HepG2 (cell line): ENCODE measurements around the gene IFNA7.
"Not testable (repeated sequence)": the region's sequence is repeated elsewhere in the genome, so short reads cannot be mapped to it uniquely, and the experiment has no call there.

Experiments
- CBX1 ChIP-seq: IDR thresholded peaks from one replicate; pipeline ENCODE4 v1.6.1; 2016; ENCODE audit warnings: antibody characterized with exemption, low read depth
- HMGXB4 ChIP-seq, 2 experiments: sonication (generic) in 1 of 2; formaldehyde crosslinking in 1 of 2; IDR thresholded peaks; 2 replicates each; pipeline versions ENCODE4 v1.4.0 to v1.6.1; 2018 to 2020; ENCODE audit warnings: missing genetic modification reagents in 2 of 2, borderline replicate concordance in 1 of 2, low read depth in 1 of 2, mild to moderate bottlenecking in 1 of 2, missing biosample characterization in 1 of 2
- PBX3 ChIP-seq: sonication (generic); formaldehyde crosslinking; IDR thresholded peaks from 2 replicates; pipeline ENCODE4 v1.8.1; 2023; ENCODE audit warnings: missing genetic modification reagents, inconsistent platforms, borderline replicate concordance
- POLR2AphosphoS5 ChIP-seq: IDR thresholded peaks from 2 replicates; pipeline ENCODE4 v1.6.1; 2012; ENCODE audit warnings: low read depth, low read length
- REL ChIP-seq: sonication (generic); formaldehyde crosslinking; conservative IDR thresholded peaks from 2 replicates; pipeline ENCODE4 v1.8.0; 2022; ENCODE audit warnings: mild to moderate bottlenecking, missing genetic modification reagents, moderate library complexity
- SMARCE1 ChIP-seq: fragments of 450-650 bp; IDR thresholded peaks from 2 replicates; pipeline ENCODE4 v1.6.1; 2017; ENCODE audit warnings: borderline replicate concordance
- TCF12 ChIP-seq, 2 experiments: fragments of 450-650 bp in 1 of 2; sonication (generic) in 1 of 2; formaldehyde crosslinking in 1 of 2; IDR thresholded peaks; 2 replicates each; pipeline versions ENCODE4 v1.6.1 to v1.8.0; 2017 to 2022; ENCODE audit warnings: antibody characterized with exemption in 1 of 2, mild to moderate bottlenecking in 1 of 2, missing genetic modification reagents in 1 of 2, moderate library complexity in 1 of 2
- ZBTB21 ChIP-seq: sonication (generic); formaldehyde crosslinking; IDR thresholded peaks from 2 replicates; pipeline ENCODE4 v1.4.0; 2020; ENCODE audit warnings: missing genetic modification reagents
- ZBTB8A ChIP-seq: sonication (generic); formaldehyde crosslinking; IDR thresholded peaks from 2 replicates; pipeline ENCODE4 v1.4.0; 2020; ENCODE audit warnings: mild to moderate bottlenecking, low read depth, missing genetic modification reagents, borderline replicate concordance
- ZNF143 ChIP-seq: sonication (generic); formaldehyde crosslinking; IDR thresholded peaks from 2 replicates; pipeline ENCODE4 v1.4.0; 2020; ENCODE audit warnings: missing genetic modification reagents
- ZNF432 ChIP-seq: sonication (generic); formaldehyde crosslinking; IDR thresholded peaks from 2 replicates; pipeline ENCODE4 v1.5.0; 2020; ENCODE audit warnings: missing genetic modification reagents, mild to moderate bottlenecking, borderline replicate concordance
- ZNF605 ChIP-seq: sonication (generic); formaldehyde crosslinking; IDR thresholded peaks from 2 replicates; pipeline ENCODE4 v1.8.0; 2022; ENCODE audit warnings: mild to moderate bottlenecking, missing genetic modification reagents

GRCh38 chr9:21217211-21217610 lies 15.2 kb upstream of the IFNA7 start, which contains the start of gene IFNA16:
- TF ChIP-seq ZNF143 (CRISPR knock-in tag); ZNF432; REL (CRISPR knock-in tag); ZNF605 (CRISPR knock-in tag); HMGXB4 (CRISPR knock-in tag; IDR thresholded peaks at IDR 0.05; ENCODE audit: borderline replicate concordance in 1 of 2, low read depth in 1 of 2); TCF12 (IDR thresholded peaks at IDR 0.05); TCF12 (CRISPR knock-in tag; IDR thresholded peaks at IDR 0.05); POLR2AphosphoS5; ZBTB8A; ZBTB21 (CRISPR knock-in tag); CBX1; SMARCE1; PBX3 (CRISPR knock-in tag): not testable (repeated sequence)
